WTC11 (cell line): ENCODE results near the gene TRIP10. TPM values are rescaled to one million over a fixed set of nuclear protein-coding genes. Genes with fewer than 3 reads are reported as not detected.

Experiments
- ATAC-seq: fragments of 200-7000 bp; cut with Tn5 transposase; 2 replicates; pipeline ENCODE4 v1.10.0; 2021; ENCODE audit warnings: mild to moderate bottlenecking, moderate library complexity
- CTCF ChIA-PET: fragments of 300-600 bp; sonication (Branson Sonifier 250); formaldehyde crosslinking; loops from one replicate; lab custom pipeline; 2021; ENCODE audit warnings: antibody characterized with exemption; lab: Charles Lee
- POLR2A ChIA-PET: fragments of 350-600 bp; sonication (Branson Sonifier 250); formaldehyde crosslinking; loops from one replicate; lab custom pipeline; 2021; ENCODE audit warnings: antibody characterized with exemption; lab: Charles Lee
- DNase-seq: peaks from one replicate; pipeline ENCODE4 v3.0.0; 2021; ENCODE audit warnings: low spot score
- H3K27ac Mint-ChIP-seq: 2 replicates; pipeline ENCODE4 v1.8.0; 2021; ENCODE audit warnings: mixed read lengths
- H3K27me3 Mint-ChIP-seq: 2 replicates; pipeline ENCODE4 v1.8.0; 2021; ENCODE audit warnings: low read depth, mild to moderate bottlenecking, moderate library complexity, mixed read lengths
- H3K36me3 Mint-ChIP-seq: 2 replicates; pipeline ENCODE4 v1.8.0; 2021; ENCODE audit warnings: mixed read lengths
- H3K4me1 Mint-ChIP-seq: 2 replicates; pipeline ENCODE4 v1.8.0; 2022; ENCODE audit warnings: mixed read lengths
- H3K4me3 Mint-ChIP-seq: 2 replicates; pipeline ENCODE4 v1.8.0; 2021; ENCODE audit warnings: mild to moderate bottlenecking, moderate library complexity, mixed read lengths
- H3K9me3 Mint-ChIP-seq: 2 replicates; pipeline ENCODE4 v1.8.0; 2021; ENCODE audit warnings: mixed read lengths
- AFF4 ChIP-seq: sonication (generic); formaldehyde crosslinking; IDR thresholded peaks from 2 replicates; pipeline ENCODE4 v1.8.1; 2023; ENCODE audit warnings: mild to moderate bottlenecking, missing genetic modification reagents, borderline replicate concordance
- ATF2 ChIP-seq: sonication (generic); formaldehyde crosslinking; IDR thresholded peaks from 2 replicates; pipeline ENCODE4 v1.8.1; 2022; ENCODE audit warnings: low read depth, missing genetic modification reagents, borderline replicate concordance
- CBFB ChIP-seq: sonication (generic); formaldehyde crosslinking; IDR thresholded peaks from 2 replicates; pipeline ENCODE4 v1.8.1; 2022; ENCODE audit warnings: mild to moderate bottlenecking, low read depth, missing genetic modification reagents
- CDX4 ChIP-seq: fragments of 250-450 bp; sonication (Bioruptor Pico); IDR thresholded peaks from 2 replicates; pipeline ENCODE4 v1.9.0; 2021; ENCODE audit warnings: moderate library complexity, mild to moderate bottlenecking, inconsistent platforms, borderline replicate concordance
- CREB1 ChIP-seq: sonication (generic); formaldehyde crosslinking; IDR thresholded peaks from 2 replicates; pipeline ENCODE4 v1.8.0; 2023; ENCODE audit warnings: mild to moderate bottlenecking, missing genetic modification reagents
- EMX1 ChIP-seq: fragments of 250-450 bp; sonication (Bioruptor Pico); IDR thresholded peaks from 2 replicates; pipeline ENCODE4 v1.8.0; 2021; ENCODE audit warnings: mild to moderate bottlenecking
- ESRRA ChIP-seq: sonication (generic); formaldehyde crosslinking; IDR thresholded peaks from 2 replicates; pipeline ENCODE4 v1.8.1; 2022; ENCODE audit warnings: mild to moderate bottlenecking, missing genetic modification reagents, borderline replicate concordance
- FOXP1 ChIP-seq: sonication (generic); formaldehyde crosslinking; IDR thresholded peaks from 2 replicates; pipeline ENCODE4 v1.8.0; 2022; ENCODE audit warnings: missing genetic modification reagents, mild to moderate bottlenecking, moderate library complexity, borderline replicate concordance
- HMGXB4 ChIP-seq: sonication (generic); formaldehyde crosslinking; IDR thresholded peaks from 2 replicates; pipeline ENCODE4 v1.8.1; 2023; ENCODE audit warnings: mild to moderate bottlenecking, moderate library complexity, missing genetic modification reagents
- IRF1 ChIP-seq: sonication (generic); formaldehyde crosslinking; IDR thresholded peaks from 2 replicates; pipeline ENCODE4 v1.8.0; 2023; ENCODE audit warnings: missing genetic modification reagents
- JUN ChIP-seq: sonication (generic); formaldehyde crosslinking; IDR thresholded peaks from 2 replicates; pipeline ENCODE4 v1.8.0; 2023; ENCODE audit warnings: mild to moderate bottlenecking, missing genetic modification reagents
- MAX ChIP-seq: sonication (generic); formaldehyde crosslinking; IDR thresholded peaks from 2 replicates; pipeline ENCODE4 v1.8.0; 2022; ENCODE audit warnings: mild to moderate bottlenecking, missing genetic modification reagents
- MYBL2 ChIP-seq: sonication (generic); formaldehyde crosslinking; IDR thresholded peaks from 2 replicates; pipeline ENCODE4 v1.8.1; 2023; ENCODE audit warnings: mild to moderate bottlenecking, moderate library complexity, missing genetic modification reagents
- NFYB ChIP-seq: sonication (generic); formaldehyde crosslinking; conservative IDR thresholded peaks from 2 replicates; pipeline ENCODE4 v1.8.0; 2022; ENCODE audit warnings: low read depth, missing genetic modification reagents
- NR2C2 ChIP-seq: sonication (generic); formaldehyde crosslinking; IDR thresholded peaks from 2 replicates; pipeline ENCODE4 v1.8.0; 2022; ENCODE audit warnings: mild to moderate bottlenecking, missing genetic modification reagents
- TCF7 ChIP-seq: sonication (generic); formaldehyde crosslinking; IDR thresholded peaks from 2 replicates; pipeline ENCODE4 v1.8.0; 2022; ENCODE audit warnings: mild to moderate bottlenecking, low read depth, missing genetic modification reagents, moderate library complexity
- TEAD4 ChIP-seq: sonication (generic); formaldehyde crosslinking; IDR thresholded peaks from 2 replicates; pipeline ENCODE4 v1.8.0; 2022; ENCODE audit warnings: mild to moderate bottlenecking, missing genetic modification reagents
- ZBTB21 ChIP-seq: sonication (generic); formaldehyde crosslinking; IDR thresholded peaks from 2 replicates; pipeline ENCODE4 v1.8.1; 2023; ENCODE audit warnings: mild to moderate bottlenecking, missing genetic modification reagents, borderline replicate concordance
- ZMAT4 ChIP-seq: fragments of 250-450 bp; sonication (Bioruptor Pico); IDR thresholded peaks from 2 replicates; pipeline ENCODE4 v1.9.0; 2021; ENCODE audit warnings: mild to moderate bottlenecking
- ZNF121 ChIP-seq: sonication (generic); formaldehyde crosslinking; IDR thresholded peaks from 2 replicates; pipeline ENCODE4 v1.8.0; 2023; ENCODE audit warnings: missing genetic modification reagents
- ZNF416 ChIP-seq: fragments of 250-450 bp; sonication (Bioruptor Pico); IDR thresholded peaks from 2 replicates; pipeline ENCODE4 v1.9.0; 2021; ENCODE audit warnings: mild to moderate bottlenecking, inconsistent platforms
- ZSCAN18 ChIP-seq: fragments of 250-450 bp; sonication (Bioruptor Pico); IDR thresholded peaks from 2 replicates; pipeline ENCODE4 v2.1.2; 2022; ENCODE audit warnings: mild to moderate bottlenecking, moderate library complexity
- total RNA-seq: library from RNA; stranded (reverse); gene quantifications from 3 replicates; pipeline ENCODE4 v1.2.3, GENCODE V29; 2021

Gene TRIP10
- total RNA-seq, 1 experiment from 2014 or later: 76.6 TPM

- no peak for TF ChIP-seq NFYB
- TF ChIP-seq TCF7 (CRISPR knock-in tag): no peak
- TF ChIP-seq MAX (CRISPR knock-in tag): no peak
- no peak for TF ChIP-seq CDX4 (CRISPR knock-in tag)
- TF ChIP-seq ZSCAN18: no peak
- TF ChIP-seq ZNF416 (CRISPR knock-in tag): no peak
- TF ChIP-seq ZBTB21: no peak
- TF ChIP-seq MYBL2 (CRISPR knock-in tag): no peak
- TF ChIP-seq HMGXB4 (CRISPR knock-in tag): no peak
- Mint-ChIP-seq H3K9me3 (peaks cover 19% of the 10 kb centered on the region), H3K27ac (no peak overlapping the region), H3K4me3 (no peak overlapping the region), H3K27me3 (no peaks in the 10 kb centered on the region; the same call in 1 of the 2 replicates), H3K36me3 (peaks cover 12% of the 10 kb centered on the region), H3K4me1 (no peaks in the 10 kb centered on the region)
- POLR2A ChIA-PET: no interaction called here
- DNase-seq (no peak), ATAC-seq (no peak)
- CTCF ChIA-PET: interaction anchor here (0.6 kb wide), 1 partner anchor 162 kb away, joined by 5 read pairs; no protein-coding TSS in a partner anchor
Measured at GRCh38 chr19:6696239-6696820, 43.1 kb upstream of the TRIP10 start.

- no peaks in the 10 kb centered on the region for H3K4me1 Mint-ChIP-seq
- ChIA-PET CTCF (no interaction called here), POLR2A (no interaction called here)
- peaks cover 10% of the 10 kb centered on the region for H3K36me3 Mint-ChIP-seq
- TF ChIP-seq ATF2 (CRISPR knock-in tag) (no peak), CBFB (CRISPR knock-in tag) (no peak), FOXP1 (CRISPR knock-in tag) (no peak), TEAD4 (no peak), ZNF121 (no peak)
- no peak overlapping the region for H3K27ac Mint-ChIP-seq
- H3K9me3 Mint-ChIP-seq: peaks cover 16% of the 10 kb centered on the region
- H3K4me3 Mint-ChIP-seq: no peak overlapping the region
- DNase-seq (no peak), ATAC-seq (no peak)
- no peaks in the 10 kb centered on the region; the same call in 1 of the 2 replicates for H3K27me3 Mint-ChIP-seq
Measured at GRCh38 chr19:6697291-6697690, 42.2 kb upstream of the TRIP10 start.

- Mint-ChIP-seq H3K27me3 (no peaks in the 10 kb centered on the region; the same call in 1 of the 2 replicates), H3K4me1 (no peaks in the 10 kb centered on the region), H3K27ac (no peak overlapping the region), H3K4me3 (no peak overlapping the region), H3K36me3 (0 out of 2 replicates have a peak, but pooled peaks cover 5% of the 10 kb centered on the region), H3K9me3 (peaks cover 7% of the 10 kb centered on the region; the same call in 1 of the 2 replicates)
- ChIA-PET POLR2A (no interaction called here), CTCF (no interaction called here)
- no peak for ATAC-seq
- no peak for DNase-seq
- TF ChIP-seq ZMAT4 (CRISPR knock-in tag) (no peak), CBFB (CRISPR knock-in tag) (no peak), AFF4 (CRISPR knock-in tag) (no peak), JUN (no peak), ESRRA (CRISPR knock-in tag) (no peak), CREB1 (CRISPR knock-in tag) (no peak), IRF1 (CRISPR knock-in tag) (no peak), EMX1 (CRISPR knock-in tag) (no peak), NR2C2 (CRISPR knock-in tag) (no peak)
Measured at GRCh38 chr19:6699935-6700334, 39.5 kb upstream of the TRIP10 start.
